Ectodermal cell (in vitro differentiated cells): ENCODE data around the gene GRM7.

Source experiments
- H3K27ac ChIP-seq: 2 replicates; pipeline ENCODE4 v1.7.0; 2013; ENCODE audit warnings: mild to moderate bottlenecking, low read depth, low read length; ENCODE audit not compliant: insufficient read depth, poor library complexity, severe bottlenecking
- H3K27me3 ChIP-seq: 2 replicates; pipeline ENCODE4 v1.7.0; 2013; ENCODE audit warnings: mild to moderate bottlenecking, low read length; ENCODE audit not compliant: insufficient read depth, control insufficient read depth, poor library complexity, severe bottlenecking
- H3K36me3 ChIP-seq: one replicate; pipeline ENCODE4 v1.7.0; 2013; ENCODE audit warnings: low read length; ENCODE audit not compliant: control insufficient read depth, insufficient read depth
- H3K4me1 ChIP-seq: one replicate; pipeline ENCODE4 v1.7.0; 2013; ENCODE audit warnings: low read length; ENCODE audit not compliant: control insufficient read depth, insufficient read depth
- H3K4me3 ChIP-seq: 2 replicates; pipeline ENCODE4 v1.7.0; 2013; ENCODE audit warnings: low read depth, low read length, control low read depth; ENCODE audit not compliant: insufficient read depth
- H3K9me3 ChIP-seq: 2 replicates; pipeline ENCODE4 v1.7.0; 2013; ENCODE audit warnings: mild to moderate bottlenecking, low read length, moderate library complexity; ENCODE audit not compliant: control insufficient read depth
- WGBS, 2 experiments: methylation state at CpG; one replicate each; pipeline ENCODE4 v1.1.7; 2013; ENCODE audit warnings: missing lambda C conversion rate in 2 of 2; 5-methylcytosine and 5-hydroxymethylcytosine counted together

Gene GRM7

DNA sequence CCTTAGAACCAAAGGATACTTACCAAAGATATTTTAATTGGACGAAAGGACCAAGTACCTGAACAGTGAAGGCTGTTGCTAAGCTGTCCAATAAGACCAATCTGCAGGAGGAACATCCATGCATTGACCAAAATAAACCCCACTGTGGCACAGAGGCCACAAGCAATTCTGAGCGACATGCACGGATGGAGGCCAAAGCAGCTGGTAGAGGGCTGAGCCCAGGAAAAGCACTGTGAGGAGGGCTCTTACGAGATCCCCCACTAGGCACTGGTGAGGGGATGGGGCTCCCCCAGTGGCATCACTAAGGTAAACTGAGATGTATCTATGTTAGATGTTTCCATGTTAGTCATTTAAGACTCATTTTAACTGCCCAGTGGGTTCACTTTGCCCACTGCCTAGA lies 920.5 kb downstream of the GRM7 start:
- Histone ChIP-seq H3K9me3 (no peaks in the 10 kb centered on the region), H3K4me3 (no peak overlapping the region), H3K4me1 (no peaks in the 10 kb centered on the region), H3K27me3 (no peaks in the 10 kb centered on the region), H3K36me3 (no peaks in the 10 kb centered on the region), H3K27ac (no peak overlapping the region)
- WGBS, 2 experiments, result 92 to 95% methylated on average over 4 of the region's 4 CpGs

DNA sequence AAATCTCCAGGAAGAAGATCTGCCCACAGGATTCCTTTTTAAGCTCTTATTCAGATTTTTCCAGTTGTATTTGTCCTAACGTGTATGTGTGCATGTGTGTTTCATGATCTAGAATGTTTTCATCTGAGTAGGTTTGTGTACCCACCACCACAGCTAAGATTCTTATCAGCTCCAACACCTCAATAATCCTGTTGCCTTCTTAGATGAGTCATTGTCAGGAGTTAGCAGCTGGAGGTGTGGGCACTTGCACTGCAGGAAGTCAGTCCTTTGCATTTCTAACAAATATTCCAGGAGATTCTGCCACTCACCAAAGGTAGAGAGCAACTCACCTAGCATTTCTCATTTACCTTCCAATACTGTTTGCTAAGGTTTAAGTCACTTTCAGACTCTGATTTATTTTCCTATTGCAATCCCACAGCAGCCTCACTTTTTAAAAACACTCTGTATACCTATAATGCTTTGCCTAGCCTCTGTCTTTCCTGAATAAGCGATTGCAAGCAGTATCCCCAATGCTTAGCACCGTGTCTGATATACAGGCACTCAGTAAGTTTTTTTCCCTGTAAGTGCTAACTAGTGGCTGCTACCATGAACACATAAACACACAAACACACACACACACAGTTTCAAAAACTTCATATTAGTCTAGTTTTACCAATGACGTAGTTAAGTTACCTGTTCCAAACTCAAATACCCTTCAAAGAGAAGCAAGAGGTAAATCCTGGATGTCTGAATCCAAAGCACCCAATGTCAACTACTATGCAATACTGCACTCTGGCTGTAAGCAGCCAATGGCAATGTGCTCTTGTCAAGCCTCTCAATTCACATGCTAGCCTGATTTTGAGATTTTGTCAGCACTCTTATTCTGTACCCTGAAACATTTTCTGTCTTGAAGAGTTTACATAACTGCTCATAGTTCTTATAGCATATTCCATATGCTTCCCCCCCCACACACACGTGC lies 927.2 kb downstream of the GRM7 start:
- Histone ChIP-seq H3K9me3 (no peaks in the 10 kb centered on the region), H3K27ac (no peak overlapping the region), H3K4me3 (no peak overlapping the region), H3K27me3 (no peaks in the 10 kb centered on the region), H3K4me1 (no peaks in the 10 kb centered on the region), H3K36me3 (no peaks in the 10 kb centered on the region)
- 55 to 59% methylated on average over 3 to 4 of the region's 5 CpGs for WGBS, 2 experiments

DNA sequence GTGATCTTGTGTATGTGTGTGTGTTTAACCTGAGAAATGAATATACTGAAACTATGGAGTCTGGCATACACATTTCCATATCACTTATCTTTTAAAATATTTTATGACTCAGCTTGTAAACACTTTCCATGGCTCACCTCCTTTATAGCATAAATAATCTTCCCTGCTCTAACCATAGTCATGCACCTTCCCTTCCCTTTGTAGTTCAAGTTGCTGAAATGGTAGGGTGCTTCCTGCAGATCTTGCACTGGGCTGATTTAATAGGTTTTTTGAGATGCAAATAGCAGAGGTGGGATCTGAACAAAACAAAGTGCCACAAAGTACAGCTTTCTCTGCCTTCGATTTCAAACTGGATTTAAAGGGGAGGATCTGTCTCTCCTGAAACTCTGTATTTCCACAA lies 928.0 kb downstream of the GRM7 start:
- Histone ChIP-seq H3K36me3 (no peaks in the 10 kb centered on the region), H3K4me3 (no peak overlapping the region), H3K27me3 (no peaks in the 10 kb centered on the region), H3K9me3 (no peaks in the 10 kb centered on the region), H3K27ac (no peak overlapping the region), H3K4me1 (no peaks in the 10 kb centered on the region)
- 23 to 31% methylated on average over 1 of the region's 1 CpG for WGBS, 2 experiments

DNA sequence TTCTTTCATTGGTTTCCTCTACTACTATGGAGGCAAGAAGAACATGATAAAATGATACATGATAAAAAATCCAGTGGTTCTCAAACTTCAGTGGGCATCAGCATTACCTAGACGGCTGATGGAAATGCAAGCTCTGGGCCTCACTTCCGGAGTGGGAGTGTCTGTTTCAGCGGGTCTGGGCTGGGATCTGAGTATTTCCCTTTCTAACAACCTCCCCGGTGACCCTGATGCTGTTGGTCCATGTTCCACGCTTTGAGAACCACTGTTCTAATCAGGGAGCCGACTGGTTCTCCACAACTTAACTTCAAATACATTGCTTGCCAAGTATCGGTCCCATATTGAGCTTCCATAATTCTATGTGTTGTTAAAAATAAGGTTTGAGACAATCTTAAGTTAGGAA lies 928.4 kb downstream of the GRM7 start:
- Histone ChIP-seq H3K36me3 (no peaks in the 10 kb centered on the region), H3K9me3 (no peaks in the 10 kb centered on the region), H3K27me3 (no peaks in the 10 kb centered on the region), H3K4me3 (no peak overlapping the region), H3K27ac (no peak overlapping the region), H3K4me1 (no peaks in the 10 kb centered on the region)
- WGBS, 2 experiments, result 58 to 69% methylated on average over 6 to 7 of the region's 7 CpGs

DNA sequence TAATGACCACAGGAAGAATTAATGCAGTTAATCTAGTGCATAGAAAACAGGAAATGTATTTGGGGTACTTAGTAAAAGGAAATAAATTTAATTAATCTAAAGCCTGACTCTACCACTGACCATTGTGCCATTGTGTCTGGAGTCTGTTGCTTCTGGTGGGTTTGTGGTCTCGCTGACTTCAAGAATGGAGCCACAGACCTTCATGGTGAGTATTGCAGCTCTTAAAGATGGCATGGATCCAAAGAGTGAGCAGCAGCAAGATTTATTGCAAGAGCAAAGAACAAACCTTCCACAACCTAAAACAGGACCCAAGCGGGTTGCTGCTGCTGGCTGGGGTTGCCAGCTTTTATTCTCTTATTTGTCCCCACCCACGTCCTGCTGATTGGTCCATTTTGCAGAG lies 929.2 kb downstream of the GRM7 start:
- Histone ChIP-seq H3K4me1 (no peaks in the 10 kb centered on the region), H3K36me3 (no peaks in the 10 kb centered on the region), H3K27ac (no peak overlapping the region), H3K27me3 (no peaks in the 10 kb centered on the region), H3K4me3 (no peak overlapping the region), H3K9me3 (no peaks in the 10 kb centered on the region)
- 89 to 94% methylated on average over 3 of the region's 3 CpGs for WGBS, 2 experiments
